HFF-Myc (cell line): ENCODE data around the gene STK35.

Experiments used
- DNase-seq: peaks from one replicate; pipeline ENCODE4 v3.0.0-alpha.2; 2011; ENCODE audit warnings: low read depth; ENCODE audit errors: extremely low read depth
- H3K4me3 ChIP-seq: replicated peaks from 2 replicates; pipeline ENCODE4 v1.5.1; 2011; ENCODE audit warnings: low read depth, mild to moderate bottlenecking, control low read depth, low read length
- TF ChIP-seq, protein P1 (sequence below): IDR thresholded peaks from 2 replicates; pipeline ENCODE4 v1.5.1; 2012; ENCODE audit warnings: mild to moderate bottlenecking, low read depth, low read length, control low read depth; ENCODE audit errors: missing control alignments

Gene STK35

DNA sequence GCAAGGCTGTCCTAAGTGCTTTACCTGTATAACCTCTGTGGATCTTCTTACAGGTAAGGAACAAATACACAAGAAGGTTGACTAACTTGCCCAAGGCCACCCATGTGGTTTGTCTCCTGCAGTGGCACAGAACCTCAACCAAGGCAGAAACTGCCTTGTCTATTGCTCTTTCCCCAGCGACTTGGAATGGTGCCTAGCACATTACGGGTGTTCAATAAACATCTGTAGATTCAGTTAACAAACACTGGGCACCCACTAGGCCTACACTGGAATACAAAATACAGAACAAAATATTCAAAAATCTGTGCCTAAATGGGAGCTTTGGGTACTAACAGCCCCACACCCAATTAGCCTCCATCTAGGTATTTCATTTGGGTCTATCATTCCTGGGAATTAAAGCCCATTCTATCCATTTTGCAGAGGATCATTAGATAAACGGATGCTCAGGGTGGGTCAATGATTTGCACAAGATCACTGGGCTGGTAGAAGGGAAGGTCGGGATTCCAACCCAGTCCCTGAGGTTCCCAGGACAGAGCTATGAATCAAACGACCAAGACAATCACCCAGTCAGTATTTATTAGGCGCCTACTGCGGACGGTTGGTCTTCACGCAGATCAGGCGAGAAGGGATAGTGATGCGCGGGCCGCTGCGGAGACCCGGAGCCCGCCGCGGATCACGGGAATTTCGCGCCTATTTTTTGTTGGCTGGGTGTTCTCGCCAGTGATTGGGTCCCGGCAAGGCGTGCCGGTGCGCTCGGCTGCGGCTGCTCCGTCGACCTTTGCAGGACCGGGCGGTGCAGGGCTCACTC is at the start of gene STK35:
Gene STK35 (plus strand): TSS at position 771 of the 808 bp plus-strand sequence. CDS start 55 bp downstream, outside the sequence.
- DNase-seq, result no peak
- TF ChIP-seq, protein P1, sequence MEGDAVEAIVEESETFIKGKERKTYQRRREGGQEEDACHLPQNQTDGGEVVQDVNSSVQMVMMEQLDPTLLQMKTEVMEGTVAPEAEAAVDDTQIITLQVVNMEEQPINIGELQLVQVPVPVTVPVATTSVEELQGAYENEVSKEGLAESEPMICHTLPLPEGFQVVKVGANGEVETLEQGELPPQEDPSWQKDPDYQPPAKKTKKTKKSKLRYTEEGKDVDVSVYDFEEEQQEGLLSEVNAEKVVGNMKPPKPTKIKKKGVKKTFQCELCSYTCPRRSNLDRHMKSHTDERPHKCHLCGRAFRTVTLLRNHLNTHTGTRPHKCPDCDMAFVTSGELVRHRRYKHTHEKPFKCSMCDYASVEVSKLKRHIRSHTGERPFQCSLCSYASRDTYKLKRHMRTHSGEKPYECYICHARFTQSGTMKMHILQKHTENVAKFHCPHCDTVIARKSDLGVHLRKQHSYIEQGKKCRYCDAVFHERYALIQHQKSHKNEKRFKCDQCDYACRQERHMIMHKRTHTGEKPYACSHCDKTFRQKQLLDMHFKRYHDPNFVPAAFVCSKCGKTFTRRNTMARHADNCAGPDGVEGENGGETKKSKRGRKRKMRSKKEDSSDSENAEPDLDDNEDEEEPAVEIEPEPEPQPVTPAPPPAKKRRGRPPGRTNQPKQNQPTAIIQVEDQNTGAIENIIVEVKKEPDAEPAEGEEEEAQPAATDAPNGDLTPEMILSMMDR, result no peak
- peak within 1 kb of the TSS; percentile 88 for H3K4me3 ChIP-seq

DNA sequence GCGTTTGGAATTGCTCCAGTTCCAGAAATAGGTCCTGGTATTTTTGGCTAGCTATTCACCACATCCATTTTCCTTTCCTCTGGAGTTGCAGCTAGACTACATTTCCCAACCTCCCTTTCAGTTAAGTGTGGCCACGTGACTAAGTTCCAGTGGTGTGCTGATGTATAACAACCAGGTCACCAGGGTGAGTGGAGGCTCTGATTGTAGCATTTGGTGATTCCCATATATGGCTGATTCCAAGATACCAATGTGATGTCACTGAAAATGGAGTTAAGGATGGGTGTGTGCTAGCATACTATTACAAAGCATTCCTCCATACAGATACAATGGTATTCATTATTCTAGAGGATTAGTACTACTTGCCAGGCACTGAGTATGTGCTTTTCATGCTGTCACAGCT is 49.7 kb upstream of the STK35 start:
- no peak for DNase-seq
- TF ChIP-seq, protein P1, result no peak
- H3K4me3 ChIP-seq, result no peak overlapping the region

GRCh38 chr20:2052741-2053140 is 48.9 kb upstream of the STK35 start:
- no peak for DNase-seq
- TF ChIP-seq, protein P1, result no peak
- no peak overlapping the region for H3K4me3 ChIP-seq

DNA sequence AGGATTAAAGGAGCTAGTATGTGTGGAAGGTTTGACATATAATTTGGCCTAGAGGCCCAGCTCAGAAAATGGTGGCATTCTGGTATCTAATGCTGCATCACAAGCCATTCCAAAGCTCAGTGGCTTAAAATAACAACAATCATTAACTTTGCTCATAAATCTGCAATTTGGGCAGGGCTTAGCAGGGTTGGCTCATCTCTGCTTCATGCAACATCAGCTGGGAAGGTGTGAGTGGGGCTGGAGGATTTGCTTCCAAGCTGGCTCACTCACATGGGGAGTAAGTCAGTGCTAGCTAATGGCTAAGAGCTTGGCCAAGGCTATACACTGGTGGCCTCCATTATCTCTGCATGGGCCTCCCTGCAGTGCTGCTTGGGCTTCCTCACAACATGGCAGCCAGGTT is 48.0 kb upstream of the STK35 start:
- TF ChIP-seq, protein P1, result no peak
- DNase-seq, result no peak

GRCh38 chr20:2054911-2055310 is 46.7 kb upstream of the STK35 start:
- no peak for DNase-seq
- H3K4me3 ChIP-seq, result no peak overlapping the region
- TF ChIP-seq, protein P1, result no peak

More for the DNA sequence above, 48.0 kb upstream of the STK35 start:
- H3K4me3 ChIP-seq, result no peak overlapping the region

DNA sequence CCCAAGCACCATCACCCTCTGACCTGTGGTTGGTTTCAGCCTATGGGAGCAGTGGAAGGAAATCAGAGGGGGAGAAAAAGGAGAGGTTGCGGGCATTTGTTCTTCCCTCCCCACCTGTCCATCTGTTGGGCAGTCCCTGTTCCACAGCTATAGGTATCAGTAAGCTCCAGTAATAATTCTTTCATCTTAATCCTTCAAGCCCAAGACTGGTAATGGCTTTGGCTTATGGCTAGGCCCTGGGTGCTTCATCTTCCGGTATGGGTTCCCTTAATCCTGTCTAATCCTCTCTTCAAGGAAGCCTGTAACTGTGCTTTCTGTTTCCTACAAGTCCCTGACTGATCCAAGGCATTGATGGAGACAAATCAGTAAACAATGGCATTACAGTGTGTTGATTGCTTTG is 42.2 kb upstream of the STK35 start:
- TF ChIP-seq, protein P1, result no peak
- DNase-seq, result no peak
- H3K4me3 ChIP-seq, result no peak overlapping the region
